Fibroblast of the aortic adventitia (primary cell): ENCODE measurements around the gene LAMC2. TPM values are rescaled to one million over a fixed set of nuclear protein-coding genes. Genes with fewer than 3 reads are reported as not detected.
A peak's percentile ranks its signal among the peaks of the same experiment; 100 is the strongest.

Experiments used
- DNase-seq: peaks from one replicate; pipeline ENCODE4 v3.0.0-alpha.2; 2010; ENCODE audit warnings: low read depth
- H3K4me3 ChIP-seq: 2 replicates; pipeline ENCODE4 v1.5.1; 2011; ENCODE audit warnings: low read depth, mild to moderate bottlenecking, control low read depth, low read length, moderate library complexity
- total RNA-seq: library from RNA; depleted of rRNA; stranded (reverse); fragments of >200 nt; gene quantifications from 2 replicates; pipeline ENCODE4 v1.2.3, GENCODE V29; 2012; ENCODE audit warnings: low replicate concordance
- TF ChIP-seq, protein P1 (sequence below): IDR thresholded peaks from 2 replicates; pipeline ENCODE4 v1.5.1; 2011; ENCODE audit warnings: mild to moderate bottlenecking, low read length, control low read depth, inconsistent platforms; ENCODE audit not compliant: insufficient read depth

The LAMC2 gene
- total RNA-seq, 1 donor, result 2.8 TPM

DNA sequence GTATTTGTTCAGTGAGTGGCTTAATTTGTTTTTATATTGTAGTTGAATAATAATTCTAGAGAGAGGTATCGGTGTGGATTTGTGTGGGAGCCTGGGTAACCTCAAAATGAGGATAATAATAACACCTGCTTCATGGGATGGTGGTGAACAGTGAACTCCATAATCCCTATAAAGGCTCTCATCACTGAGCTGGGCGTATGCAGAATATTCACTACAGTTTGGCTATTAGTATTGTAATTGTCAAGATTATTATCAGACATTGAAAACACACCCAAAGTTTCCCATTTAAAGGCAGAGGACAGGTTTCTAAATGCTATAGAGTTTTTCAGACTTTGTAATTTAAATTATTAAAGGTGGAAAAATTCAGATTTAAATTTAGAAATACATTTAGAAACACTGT, 7.0 kb upstream of the LAMC2 start:
- no peak overlapping the region for H3K4me3 ChIP-seq
- no peak for DNase-seq
- TF ChIP-seq, protein P1, sequence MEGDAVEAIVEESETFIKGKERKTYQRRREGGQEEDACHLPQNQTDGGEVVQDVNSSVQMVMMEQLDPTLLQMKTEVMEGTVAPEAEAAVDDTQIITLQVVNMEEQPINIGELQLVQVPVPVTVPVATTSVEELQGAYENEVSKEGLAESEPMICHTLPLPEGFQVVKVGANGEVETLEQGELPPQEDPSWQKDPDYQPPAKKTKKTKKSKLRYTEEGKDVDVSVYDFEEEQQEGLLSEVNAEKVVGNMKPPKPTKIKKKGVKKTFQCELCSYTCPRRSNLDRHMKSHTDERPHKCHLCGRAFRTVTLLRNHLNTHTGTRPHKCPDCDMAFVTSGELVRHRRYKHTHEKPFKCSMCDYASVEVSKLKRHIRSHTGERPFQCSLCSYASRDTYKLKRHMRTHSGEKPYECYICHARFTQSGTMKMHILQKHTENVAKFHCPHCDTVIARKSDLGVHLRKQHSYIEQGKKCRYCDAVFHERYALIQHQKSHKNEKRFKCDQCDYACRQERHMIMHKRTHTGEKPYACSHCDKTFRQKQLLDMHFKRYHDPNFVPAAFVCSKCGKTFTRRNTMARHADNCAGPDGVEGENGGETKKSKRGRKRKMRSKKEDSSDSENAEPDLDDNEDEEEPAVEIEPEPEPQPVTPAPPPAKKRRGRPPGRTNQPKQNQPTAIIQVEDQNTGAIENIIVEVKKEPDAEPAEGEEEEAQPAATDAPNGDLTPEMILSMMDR, result no peak

DNA sequence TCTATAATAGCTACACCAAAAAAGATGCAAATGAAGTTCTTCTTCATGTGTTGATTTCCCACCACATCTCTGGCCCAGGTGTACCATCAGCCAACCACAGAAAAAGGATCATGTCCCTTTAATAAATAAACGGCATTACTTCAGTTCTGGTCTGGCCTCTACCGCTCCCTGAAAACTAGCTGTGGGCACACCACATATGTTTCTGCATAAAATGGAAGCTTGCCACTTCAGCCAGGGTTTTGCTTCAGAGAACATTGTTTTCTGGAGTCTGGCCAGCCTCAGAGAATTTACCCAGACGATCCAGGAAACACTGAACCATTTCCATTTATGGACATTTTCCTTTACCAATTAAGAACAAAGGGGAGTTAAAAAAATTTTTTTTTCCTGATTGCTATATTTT, 5.8 kb upstream of the LAMC2 start:
- no peak overlapping the region for H3K4me3 ChIP-seq
- DNase-seq, result peak; percentile 96
- TF ChIP-seq, protein P1, result no peak

DNA sequence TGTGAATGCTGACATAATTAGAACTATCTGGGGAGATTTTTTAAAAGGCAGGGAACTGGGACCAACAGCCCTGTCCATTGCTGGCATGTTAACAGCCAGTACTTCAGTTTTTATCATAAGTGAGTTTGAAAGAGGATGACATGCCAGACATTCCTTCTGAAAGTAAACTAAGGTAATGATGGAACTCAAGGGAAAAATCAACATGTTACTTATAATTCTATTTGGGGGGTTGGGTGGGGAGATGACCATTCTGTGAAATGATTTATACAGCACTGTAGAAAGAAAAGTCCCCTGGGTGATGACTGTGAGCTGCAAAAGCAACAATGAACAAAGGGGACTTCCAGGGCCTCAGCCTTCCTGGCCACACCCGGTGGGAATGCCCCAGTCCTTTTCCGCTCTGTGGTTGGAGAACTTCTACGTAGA, 5.4 kb upstream of the LAMC2 start:
- TF ChIP-seq, protein P1, result no peak
- peak; percentile 95 for DNase-seq
- H3K4me3 ChIP-seq, result no peak overlapping the region

DNA sequence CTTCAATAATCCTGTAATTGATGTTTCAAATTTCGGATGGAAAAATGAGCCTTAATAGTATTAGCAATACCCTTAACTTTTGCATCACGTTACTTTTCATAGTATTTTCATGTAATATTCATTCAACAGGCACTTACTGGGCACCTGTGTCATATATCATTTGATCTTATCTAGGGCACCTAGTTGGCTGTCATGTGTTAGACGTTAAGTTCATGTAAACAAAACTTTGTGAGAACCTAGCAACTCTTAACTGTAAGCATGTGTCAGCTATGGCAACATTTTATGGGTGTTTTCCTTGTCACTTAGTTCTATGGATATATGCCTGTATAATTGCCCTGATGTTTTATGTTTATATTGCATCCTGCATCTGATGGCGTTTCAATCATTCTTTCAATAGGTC, 777 bp downstream of the LAMC2 start:
- TF ChIP-seq, protein P1, result no peak
- H3K4me3 ChIP-seq, result no peak overlapping the region
- no peak for DNase-seq

DNA sequence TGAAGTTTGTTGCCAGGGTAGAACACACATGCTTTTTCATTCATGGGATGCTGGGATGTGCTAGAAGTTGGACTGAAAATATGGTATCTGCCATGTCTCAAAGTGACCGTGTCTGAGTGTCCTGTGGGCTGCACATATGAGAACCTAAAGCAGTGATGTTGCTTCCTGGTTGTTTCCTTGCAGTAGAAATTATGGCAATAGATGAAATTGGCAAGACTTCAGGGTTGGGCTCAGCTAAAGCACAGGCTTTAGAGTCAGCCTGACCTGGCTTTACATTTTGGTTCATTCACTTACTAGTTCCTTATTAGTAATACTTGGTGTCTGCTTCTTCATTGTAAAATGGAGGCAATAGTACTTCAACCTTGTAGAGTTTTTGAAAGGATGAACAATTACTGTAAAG, 2.2 kb downstream of the LAMC2 start:
- H3K4me3 ChIP-seq, result no peak overlapping the region
- DNase-seq, result no peak
- TF ChIP-seq, protein P1, result no peak

DNA sequence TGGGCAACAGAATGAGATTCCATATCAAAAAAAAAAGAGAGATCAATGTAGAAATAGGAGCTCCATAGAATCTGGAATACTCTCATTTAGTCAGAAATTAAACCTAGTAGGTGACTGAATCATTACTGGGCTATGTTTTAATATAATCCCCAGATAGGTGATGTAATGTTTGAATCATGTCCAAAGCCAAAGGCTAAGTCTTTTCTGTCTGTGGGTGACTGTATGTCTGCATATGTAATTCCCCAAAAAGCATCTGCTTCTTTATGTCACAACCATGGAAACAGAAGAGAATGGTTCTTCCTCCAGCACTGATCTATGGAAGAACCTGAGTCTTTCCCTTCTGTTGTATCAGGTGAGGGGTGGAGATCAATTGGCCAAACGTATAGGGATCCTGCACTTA, 5.8 kb downstream of the LAMC2 start:
- TF ChIP-seq, protein P1, result no peak
- peak; percentile 70 for DNase-seq
- H3K4me3 ChIP-seq, result no peak overlapping the region

DNA sequence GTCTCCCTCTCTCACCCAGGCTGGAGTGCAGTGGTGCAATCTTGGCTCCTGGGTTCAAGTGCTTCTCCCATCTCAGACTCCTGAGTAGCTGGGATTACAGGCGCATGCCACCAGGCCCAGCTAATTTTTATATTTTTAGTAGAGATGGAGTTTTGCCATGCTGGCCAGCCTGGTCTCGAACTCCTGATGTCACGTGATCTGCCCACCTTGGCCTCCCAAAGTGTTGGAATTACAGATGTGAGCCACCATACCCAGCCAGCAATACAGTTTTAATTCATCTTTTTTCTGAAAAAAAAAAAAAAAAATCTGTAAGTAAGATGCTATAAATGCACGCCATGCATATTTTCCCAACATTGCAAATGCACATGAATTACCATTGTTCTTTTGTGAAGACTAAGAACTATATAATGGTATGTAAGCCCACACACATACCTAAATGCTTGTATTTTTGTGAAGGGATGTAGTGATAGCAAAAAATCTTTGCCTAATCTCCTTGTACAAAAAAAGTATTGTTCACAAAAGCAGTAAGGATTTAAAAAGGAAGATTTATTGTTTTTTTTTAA, 8.0 kb downstream of the LAMC2 start:
- DNase-seq, result no peak
- no peak overlapping the region for H3K4me3 ChIP-seq
- TF ChIP-seq, protein P1, result no peak
